ENCODE data around the gene ANO1.

ANO1 gene

DNA sequence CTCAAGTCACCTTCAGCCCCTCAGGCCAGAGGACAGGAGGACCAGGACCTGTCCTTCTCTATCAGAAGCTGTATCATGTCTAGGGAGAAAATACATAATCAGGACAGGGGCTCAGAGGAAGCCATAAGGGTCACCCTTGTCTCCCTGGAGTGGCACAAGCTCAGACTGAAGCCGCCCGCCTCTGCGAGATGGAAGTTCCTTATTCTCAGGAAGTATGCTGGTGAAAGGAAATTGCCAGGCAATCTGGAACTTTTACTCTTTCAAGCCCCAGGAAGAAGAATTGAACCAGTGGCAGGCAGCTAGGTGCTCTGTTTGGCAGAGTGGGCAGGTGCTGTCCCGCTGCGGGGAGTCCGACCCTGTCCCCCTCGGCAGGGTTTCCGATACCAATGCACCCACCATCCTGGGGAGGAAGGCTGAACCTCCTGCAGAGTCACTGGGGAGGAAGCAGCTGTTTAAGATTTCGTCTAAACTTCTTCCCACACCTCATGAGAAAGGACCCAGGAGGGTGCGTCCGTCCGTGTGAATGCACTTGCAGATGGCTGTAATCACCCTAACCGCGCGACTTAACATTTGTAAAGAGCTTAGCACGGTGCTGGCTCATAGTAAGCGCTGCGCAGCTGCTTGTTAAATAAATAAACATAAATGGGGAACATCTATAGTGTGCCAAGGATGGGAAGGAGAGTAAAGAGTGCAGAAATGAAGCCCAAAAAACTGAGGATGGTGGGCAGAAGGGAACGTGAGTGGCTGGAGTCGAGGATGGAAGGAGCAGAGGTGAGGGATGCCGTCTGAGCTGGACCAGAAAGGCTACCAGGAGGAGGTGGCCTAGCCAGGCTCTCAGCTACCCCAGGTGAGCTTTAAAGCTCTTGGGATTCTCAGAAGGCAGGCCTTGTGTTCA is 5.0 kb upstream of the ANO1 start:
- no peak for DNase-seq (ENCODE audit: low spot score)
- no peak for FAIRE-seq

DNA sequence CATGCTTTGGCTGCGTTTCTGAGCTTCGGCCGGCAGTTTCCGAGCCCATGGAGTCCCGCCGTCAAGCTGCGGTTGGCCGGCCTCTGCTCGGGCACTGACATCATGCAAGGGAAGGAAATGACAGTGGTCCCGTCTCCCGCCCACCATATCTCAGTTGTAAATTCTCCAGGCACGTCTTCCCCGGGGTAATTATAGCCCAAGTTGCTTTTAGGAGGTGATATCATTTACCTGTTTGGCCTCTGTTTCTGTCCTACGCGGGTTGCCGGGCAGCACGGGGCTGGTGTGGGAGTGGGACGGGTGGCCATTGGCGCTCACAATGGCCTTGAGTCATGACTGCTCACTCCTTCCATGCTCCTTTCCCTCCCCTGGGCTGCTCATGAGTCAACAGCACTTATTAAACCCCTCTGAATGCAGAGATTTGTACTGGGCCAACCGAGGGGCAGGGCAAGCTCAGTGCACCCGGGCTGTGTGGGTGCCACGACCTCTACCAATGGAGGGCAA is 4.2 kb upstream of the ANO1 start:
- DNase-seq (ENCODE audit: low spot score) (peak; percentile 70), FAIRE-seq (no peak)

DNA sequence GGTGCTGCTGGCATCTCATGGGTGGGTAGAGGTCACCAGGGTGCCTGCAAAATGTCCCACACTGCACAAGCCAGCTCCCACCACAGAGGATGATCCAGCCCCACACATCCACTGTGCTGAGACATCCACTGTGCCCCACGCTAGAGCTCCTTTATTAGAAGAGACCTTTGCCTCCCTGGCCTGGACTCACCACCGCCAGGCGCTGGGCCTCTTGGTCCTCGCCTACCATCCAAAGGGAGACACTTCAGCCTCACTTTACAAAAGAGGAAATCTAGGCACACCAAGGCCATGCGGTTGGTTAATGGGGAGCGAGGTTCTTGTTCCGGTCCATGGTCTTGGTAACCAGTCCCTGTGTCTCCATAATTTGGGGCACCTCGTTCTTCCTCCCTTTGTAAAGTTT is 3.4 kb upstream of the ANO1 start:
- FAIRE-seq (no peak), DNase-seq (ENCODE audit: low spot score) (no peak)

DNA sequence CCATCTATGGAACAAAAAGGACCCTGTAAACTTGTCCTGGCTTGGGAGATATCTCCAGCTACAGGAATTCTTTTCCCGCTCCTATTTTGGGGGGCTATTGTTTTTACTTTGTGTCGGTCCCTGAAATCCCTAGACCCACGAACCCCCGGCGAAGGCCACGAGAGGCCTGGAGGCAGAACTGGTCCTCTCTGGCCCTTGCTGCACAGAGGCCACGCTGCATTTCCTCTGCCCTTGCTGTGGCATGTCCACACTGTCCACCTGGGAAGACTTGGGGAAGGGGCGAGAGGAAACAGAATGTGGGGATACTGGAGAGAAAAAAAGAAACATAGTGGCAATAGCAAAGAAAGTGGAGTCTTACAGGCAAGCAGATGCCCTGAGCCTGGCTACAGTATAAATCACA is 2.3 kb upstream of the ANO1 start:
- FAIRE-seq (no peak), DNase-seq (ENCODE audit: low spot score) (no peak)

DNA sequence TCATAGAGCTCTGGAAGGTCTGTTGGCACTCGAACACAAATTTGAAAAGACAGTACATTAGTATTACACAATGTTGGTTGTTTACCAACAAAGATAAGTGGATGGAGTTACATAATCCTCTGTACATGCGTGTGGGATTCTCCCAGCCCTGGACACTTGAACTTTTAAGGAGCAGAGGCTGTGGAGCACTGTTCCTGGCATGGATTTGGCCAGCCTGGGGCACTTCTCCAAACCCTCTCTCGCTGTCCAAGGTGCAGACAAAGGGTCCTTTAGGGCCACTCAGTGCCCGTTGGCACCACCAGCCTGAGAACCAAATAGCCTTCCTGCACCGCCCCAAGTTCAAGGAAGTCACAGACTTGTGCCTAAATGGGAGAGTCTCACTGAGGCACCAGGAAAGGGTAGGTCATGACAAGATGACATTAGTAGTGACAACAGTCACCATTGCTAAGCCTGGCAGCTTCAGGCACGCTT is 1.6 kb upstream of the ANO1 start:
- DNase-seq (ENCODE audit: low spot score) (no peak), FAIRE-seq (no peak)

DNA sequence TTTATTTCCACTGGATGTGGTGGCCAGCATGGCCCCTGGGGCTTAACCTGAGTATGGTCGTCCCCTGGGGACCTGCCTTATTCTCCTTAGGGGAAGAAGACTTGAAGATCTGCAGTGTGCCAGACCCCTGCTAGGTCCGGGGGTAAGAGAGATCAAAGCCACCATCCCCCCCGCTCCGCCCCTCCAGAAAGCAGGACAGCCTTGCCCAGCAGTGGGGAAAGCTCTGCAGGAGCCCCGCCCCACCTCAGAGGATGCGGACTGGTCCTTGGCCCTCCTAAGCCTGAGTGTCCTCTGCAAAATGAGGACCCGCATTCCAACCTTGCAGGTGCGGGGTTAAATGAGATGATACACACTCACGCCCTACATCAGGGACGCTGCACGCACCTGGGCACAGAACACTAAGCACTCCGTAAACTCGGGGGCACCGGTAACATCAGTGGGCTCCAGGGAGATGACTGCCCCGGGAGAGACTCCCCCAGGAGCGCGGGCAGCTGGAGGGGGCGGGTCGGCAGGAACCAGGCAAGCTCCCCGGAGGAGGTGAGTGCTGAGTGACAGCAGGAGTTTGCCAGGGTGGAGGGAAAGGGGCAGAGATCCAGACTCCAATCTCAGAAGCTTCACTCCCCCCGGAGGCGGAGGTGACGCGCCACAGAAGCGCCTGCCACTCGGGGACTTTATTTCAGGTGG is 564 bp upstream of the ANO1 start:
- no peak for FAIRE-seq
- no peak for DNase-seq (ENCODE audit: low spot score)

DNA sequence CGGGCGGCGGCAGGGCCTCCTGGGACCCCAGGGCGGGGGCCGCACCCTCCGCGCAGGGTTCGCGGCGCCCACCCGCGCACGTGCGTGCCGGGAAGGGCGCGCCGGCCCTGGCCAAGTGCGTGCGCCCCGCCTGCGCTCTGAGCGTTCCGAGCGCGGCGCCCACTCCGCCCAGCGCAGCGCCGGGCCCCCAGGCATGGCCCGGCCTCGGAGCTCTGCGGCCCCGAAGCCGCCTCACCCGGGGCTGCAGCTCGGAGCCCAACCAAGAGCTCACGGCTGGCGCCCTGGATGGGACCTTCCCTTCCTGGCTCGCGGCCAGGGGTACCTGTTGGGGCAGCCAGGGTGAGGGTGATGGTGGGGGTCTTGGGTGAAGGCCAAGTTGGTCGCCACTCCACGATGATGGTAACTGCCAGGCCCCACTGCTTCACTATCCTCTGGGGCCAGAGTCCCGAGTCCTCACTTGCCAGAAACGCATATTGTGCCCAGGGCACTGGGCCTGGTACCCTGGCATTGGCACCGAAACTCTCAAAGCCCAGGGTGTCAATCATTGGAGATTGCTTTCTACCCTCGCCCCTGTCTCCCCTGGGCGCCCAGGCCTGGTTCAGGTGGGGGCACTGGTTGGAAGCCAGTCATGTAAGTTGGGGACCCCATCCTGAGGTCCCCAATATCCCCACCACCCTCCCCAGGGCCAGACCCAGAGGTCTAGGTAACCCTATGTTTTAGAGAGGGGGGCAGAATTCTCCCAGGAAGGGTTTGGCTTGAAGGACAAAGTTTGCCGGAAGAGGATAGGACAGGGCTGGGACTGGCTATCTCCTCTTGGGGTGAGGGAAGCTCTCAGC is 882 bp downstream of the ANO1 start:
- FAIRE-seq (no peak), DNase-seq (ENCODE audit: low spot score) (no peak)

DNA sequence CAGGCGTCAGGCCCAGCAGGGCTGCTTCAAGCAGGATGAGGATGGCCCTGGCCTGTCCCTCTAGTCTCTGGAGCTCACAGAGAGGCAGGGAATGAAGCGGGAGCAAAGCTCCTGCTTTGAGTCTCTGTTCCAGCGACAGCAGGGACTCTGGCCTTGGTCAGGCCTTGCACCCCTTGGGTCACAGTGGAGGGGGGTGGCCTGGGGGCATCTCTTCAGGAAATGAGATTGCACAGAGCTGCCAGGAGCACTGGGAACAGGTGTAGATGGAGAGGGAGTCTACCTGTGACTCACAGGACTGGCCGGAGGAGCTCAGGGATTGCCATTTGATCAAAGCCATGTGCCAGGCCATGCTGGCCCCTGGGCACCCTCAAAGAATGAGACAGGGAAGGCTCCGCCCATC is 1.6 kb downstream of the ANO1 start:
- FAIRE-seq = no peak
- no peak for DNase-seq (ENCODE audit: low spot score)

DNA sequence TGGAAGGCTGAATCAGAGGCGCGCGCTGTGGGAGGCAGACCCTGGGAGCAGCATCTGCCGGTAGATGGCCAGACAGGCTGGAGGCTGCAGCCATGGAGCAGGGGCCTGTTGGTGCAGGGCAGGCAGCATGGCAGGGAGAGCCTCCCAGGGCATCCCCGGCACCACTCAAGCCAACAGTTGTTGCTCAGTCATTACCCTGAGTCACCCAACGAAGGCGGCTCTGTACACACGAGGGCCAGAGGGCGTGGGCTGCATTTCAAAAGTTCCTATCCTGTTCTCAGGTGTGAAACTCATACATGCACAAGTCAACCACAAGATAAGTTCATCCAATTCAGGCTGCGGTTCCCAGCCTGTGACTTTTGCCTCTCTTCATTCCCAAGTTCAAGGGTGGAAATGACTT is 2.6 kb downstream of the ANO1 start:
- DNase-seq (ENCODE audit: low spot score) (peak; percentile 7), FAIRE-seq (no peak)

DNA sequence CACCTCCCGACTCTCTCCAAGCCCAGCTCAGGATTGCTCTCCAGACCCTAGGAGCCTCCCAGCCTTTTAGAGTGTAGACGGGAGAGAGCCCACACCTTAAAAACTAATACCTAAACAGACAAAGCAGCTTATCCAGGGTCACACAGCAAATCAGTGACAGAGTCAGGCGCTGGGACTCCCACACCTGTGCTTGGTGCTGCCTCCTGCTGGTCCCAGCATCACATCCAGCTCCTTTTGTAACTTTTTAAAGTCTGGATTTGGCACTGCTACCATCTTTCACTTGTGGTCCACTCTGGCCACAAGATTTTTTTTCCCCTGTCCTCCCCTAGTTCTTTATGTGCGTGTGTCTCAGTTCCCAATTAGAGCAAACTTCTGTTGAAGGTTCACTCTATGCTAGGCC is 4.7 kb downstream of the ANO1 start:
- DNase-seq (ENCODE audit: low spot score) = no peak
- no peak for FAIRE-seq

DNA sequence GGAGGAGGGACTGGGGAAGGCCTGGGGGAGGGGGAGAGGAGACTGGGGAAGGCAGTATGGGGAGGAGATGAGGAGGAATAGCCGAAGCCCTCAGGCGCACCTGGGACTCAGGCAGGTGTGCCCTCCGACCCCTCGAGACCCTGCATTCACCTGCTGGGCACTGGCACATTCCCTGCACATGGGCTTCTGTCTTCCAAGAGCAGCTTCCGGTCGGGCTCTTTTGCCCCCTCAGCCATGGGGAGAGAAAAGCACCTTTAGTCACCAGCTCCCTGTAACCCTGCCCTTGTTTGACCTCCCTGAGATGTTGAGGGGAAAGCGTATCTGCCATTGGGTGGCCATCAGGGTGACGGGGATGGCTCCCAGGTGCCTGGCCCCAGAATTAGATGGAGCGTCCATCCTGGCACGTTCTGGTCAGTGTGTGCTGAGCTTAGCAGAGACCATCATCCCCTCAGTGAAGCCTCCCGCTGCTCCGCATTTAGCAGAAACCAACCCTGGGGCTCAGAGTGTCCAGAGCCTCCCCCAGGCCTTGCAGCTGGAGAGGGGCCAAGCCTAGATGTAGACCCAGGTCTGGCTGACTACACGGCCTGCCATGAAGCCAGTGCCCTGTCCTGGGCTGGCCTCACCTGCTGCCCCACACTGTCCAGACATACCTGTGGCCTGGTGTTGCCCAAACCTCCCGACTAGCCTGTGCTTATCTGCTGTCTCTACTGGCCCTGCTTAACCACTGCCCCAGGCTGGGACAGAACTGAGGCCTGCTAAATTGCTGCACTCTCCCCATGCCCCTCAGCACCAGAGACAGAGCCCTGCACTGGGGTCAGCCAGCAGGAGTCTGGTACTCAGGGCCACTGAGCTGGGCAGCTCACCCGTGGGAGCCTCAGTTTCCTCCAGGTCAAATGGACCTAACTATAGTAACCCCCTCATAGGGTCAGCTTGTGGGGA is 6.2 kb downstream of the ANO1 start:
- no peak for FAIRE-seq
- DNase-seq (ENCODE audit: low spot score) = no peak

DNA sequence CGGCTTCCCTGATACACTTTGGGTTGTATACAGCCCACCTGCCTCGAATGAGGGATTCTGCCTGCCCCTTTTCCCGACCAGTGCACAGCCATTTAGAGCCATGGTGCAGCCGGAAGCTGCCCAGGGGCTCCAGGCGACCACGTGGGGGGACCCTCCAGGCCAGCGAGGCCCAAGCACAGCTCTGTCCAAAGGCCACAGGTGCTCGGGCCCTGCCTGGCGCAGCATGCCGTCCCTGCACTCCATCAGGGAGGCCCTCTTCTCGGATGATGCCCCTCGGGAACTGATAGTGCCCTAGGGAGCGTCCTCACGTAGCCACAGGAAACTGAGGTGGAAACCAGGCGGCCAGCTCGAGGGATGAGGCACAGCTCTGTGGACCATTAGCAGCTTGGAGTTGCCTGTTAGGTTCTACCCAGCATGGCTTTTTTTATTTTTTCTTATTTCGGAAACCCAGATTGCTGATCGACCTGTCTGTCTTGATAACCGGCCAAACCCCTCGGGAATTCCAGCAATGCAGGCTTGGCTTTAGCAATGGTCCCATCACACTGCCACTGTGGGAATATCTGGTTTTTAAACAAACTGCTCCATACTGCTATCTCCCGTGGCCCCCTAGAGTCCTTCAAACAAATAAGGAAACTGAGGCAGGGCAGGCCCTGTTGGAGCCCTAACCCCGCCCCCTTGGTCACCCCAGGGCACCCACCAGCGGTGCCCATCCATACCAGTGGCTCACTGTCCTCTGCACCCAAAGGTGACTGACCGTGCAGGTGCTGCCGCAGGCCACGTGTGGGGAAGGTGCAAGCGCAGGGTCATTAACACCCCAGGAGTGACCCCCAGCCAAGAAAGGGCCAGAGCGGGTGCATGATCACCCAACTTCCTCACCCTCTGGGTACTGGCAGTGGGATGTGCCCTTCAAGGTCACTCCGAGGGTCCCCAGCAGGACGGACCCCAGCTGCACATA is 8.0 kb downstream of the ANO1 start:
- FAIRE-seq (no peak), DNase-seq (ENCODE audit: low spot score) (no peak)

DNA sequence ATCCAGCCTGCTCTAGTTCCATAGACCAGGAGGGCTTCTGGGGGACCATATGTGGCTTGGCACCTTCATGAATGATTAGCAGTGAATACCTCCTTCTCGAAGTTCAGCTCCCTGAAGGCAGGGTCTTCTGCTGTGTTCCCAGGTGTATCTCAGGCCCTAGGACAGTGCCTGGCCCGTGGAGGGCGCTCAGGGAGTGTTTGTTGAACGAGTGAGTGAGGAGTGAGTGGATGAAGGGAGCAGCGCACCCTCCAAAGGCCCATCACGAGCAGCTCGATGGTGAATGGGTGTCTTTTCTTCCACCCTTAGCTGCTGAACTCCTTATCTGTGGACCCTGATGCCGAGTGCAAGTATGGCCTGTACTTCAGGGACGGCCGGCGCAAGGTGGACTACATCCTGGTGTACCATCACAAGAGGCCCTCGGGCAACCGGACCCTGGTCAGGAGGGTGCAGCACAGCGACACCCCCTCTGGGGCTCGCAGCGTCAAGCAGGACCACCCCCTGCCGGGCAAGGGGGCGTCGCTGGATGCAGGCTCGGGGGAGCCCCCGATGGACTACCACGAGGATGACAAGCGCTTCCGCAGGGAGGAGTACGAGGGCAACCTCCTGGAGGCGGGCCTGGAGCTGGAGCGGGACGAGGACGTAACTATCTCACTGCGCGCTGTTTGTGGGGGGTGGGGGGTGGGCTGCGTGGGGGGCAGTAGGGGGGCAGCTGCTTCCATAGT is 9.5 kb downstream of the ANO1 start:
- no peak for FAIRE-seq

DNA sequence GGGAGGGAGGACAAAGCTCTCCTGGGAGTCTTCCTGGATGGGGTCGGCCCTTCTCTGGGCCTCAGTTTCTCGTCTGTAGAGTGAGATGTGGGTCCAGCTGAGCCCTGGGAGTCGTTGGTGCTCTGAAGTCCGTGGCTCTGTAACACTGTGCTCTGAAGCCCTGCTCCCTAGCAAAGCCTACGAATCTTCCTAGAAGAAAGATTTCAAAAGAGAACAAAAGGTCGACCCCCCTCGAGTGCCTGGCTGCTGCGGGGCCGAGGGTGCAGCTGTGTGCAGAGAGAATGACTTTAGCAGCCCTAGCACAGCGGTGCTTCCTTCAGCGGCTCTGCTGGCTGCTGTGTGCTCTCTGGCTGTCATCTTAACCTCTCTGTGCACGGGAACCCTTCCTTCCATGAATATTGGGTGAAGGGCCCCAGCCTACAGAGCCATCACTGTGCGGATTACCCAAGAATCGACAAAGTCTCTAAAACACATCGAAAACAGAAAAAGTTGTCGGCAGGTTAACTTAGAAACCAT is 10.7 kb downstream of the ANO1 start:
- no peak for FAIRE-seq

More for the DNA sequence above, 9.5 kb downstream of the ANO1 start:
- DNase-seq (ENCODE audit: low spot score) = no peak

DNA sequence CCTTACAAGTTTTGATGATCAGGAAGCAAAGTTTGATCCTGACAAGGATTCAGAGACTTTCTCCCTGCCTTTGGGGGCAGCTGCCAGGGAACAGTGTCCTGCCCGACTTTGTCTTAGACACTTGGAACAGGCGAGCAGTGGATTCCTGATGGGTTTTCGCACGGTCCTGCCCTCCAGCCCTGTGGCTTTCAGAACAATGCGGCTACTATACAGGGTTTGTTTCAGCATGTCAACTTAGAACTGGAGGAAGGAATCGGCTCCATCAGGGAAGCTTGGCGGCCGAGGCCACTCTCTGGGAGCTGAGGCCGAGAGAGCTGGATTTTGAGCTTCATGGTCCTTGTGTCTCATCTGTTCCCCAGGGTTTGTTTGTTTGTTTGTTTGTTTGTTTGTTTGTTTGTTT is 11.5 kb downstream of the ANO1 start:
- FAIRE-seq = no peak
- DNase-seq (ENCODE audit: low spot score) = no peak

More for the DNA sequence above, 10.7 kb downstream of the ANO1 start:
- no peak for DNase-seq (ENCODE audit: low spot score)

DNA sequence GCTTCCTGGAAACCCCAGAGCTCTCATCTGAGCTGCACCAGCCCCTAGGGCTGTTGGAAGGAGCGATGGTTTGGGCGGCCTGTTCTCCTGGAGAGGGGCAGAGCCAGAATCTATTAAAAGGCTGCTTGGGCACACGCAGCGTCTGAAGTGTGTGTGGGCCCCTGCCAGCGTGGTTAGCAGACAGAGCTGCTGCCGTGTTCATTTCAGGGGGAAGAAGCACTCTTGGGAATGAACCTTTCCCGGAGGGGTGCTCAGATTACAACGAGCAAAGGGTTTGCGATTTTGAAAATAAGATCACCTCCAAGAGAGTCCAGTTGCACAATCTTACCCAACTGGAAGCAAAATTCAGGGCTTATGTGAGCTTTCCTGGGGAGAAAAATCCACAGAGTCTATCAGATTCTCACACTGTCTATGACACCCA is 12.9 kb downstream of the ANO1 start:
- no peak for DNase-seq (ENCODE audit: low spot score)
- FAIRE-seq = no peak

DNA sequence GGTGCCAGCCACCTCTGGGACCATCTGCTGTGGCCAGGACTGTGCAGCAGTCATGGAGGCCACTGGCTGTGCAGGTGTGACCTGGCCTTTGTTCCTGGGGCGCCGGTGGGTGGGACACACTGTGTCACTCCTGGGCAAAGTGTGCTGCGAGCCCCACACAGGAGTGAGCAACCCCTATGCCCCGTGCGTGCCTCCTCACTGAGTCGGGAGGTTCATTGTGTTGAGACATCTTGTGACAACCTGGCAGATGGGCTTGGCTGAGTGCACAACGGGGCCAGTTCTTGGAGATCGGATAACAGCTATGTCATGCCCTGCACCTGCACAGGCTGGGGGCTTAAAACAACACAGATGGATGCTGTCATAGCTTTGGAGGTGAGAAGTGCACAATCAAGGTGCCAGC is 13.5 kb downstream of the ANO1 start:
- FAIRE-seq (no peak), DNase-seq (ENCODE audit: low spot score) (no peak)

DNA sequence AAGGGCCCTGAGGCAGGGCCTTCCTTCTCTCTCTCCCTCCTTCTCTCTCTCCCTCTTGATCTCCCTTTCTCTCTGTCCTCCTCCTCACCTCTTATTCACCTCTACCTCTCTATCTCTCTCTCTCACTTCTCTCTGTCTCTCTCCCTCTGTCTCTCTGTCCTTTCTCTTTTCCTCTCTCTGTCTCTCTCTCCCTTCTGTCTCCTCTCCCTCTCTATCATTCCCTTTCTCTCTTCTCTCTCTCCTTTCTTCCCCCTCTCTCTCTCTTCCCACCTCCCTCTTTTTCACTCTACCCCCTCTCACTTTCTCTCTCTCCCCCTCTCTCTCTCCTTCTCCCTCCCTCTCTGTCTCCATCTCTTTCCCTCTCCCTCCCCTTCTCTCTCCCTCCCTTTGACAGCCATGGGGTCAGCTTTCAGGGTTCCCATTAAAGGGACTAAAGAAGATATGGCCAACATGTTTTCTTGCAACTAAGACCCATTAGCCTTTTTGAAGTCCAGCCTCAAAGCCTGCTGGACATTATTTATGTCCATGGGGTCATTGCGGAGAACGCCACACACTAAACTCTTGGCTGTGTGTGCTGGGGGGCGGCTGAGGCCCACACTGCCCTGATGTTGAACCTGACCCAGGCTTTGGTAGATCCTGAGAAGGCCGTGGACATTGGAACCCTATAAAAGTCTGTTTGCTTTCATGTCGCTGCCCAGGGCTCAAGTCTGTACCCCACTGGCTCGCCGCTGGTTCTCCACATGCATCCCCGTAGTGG is 15.0 kb downstream of the ANO1 start:
- no peak for DNase-seq (ENCODE audit: low spot score)
- FAIRE-seq = no peak

All from RCC 7860 (cell line).